ENCODE results near the gene EOLA1. TPM values are rescaled to one million over a fixed set of nuclear protein-coding genes. Genes with fewer than 3 reads are reported as not detected.
"Not testable (repeated sequence)": the region's sequence is repeated elsewhere in the genome, so short reads cannot be mapped to it uniquely, and the experiment has no call there.

EOLA1 gene
- total RNA-seq: 25.2 and 28.9 TPM in 2 replicates

- Mint-ChIP-seq H3K27ac (peak within 1 kb of the TSS; percentile 100), H3K4me3 (ENCODE audit: low read depth) (peak within 1 kb of the TSS; percentile 99), H3K9me3 (no peaks in the 10 kb centered on the region), H3K27me3 (ENCODE audit: low read depth) (no peaks in the 10 kb centered on the region), H3K4me1 (ENCODE audit: low read depth) (peaks cover 4% of the 10 kb centered on the region), H3K36me3 (ENCODE audit: low read depth) (peaks cover 7% of the 10 kb centered on the region)
- peak; percentile 74 for DNase-seq (ENCODE audit: low spot score)
- intact Hi-C loops (cut with micrococcal nuclease): loop anchor here (10.0 kb wide), 2 partner anchors 74 to 1154 kb away; partner anchors contain the start of gene MTMR1
Observed at GRCh38 chrX:149540621-149541520, at the start of gene EOLA1. EOLA1 (plus strand) TSS chrX:149541012; CDS start chrX:149545631, 4,619 bp downstream.

- Mint-ChIP-seq H3K4me1 (ENCODE audit: low read depth) (peaks cover 7% of the 10 kb centered on the region), H3K9me3 (no peaks in the 10 kb centered on the region), H3K36me3 (ENCODE audit: low read depth) (peaks cover 27% of the 10 kb centered on the region), H3K4me3 (ENCODE audit: low read depth) (no peak overlapping the region), H3K27ac (no peak overlapping the region), H3K27me3 (ENCODE audit: low read depth) (no peaks in the 10 kb centered on the region)
- intact Hi-C loops (cut with micrococcal nuclease): no loop called here
- DNase-seq (ENCODE audit: low spot score): no peak
Observed at GRCh38 chrX:149491812-149492211, 49.0 kb upstream of the EOLA1 start.

GRCh38 chrX:149493567-149494562, 46.9 kb upstream of the EOLA1 start:
- no peaks in the 10 kb centered on the region for H3K4me1 Mint-ChIP-seq (ENCODE audit: low read depth)
- intact Hi-C loops (cut with micrococcal nuclease): no loop called here
- H3K4me3 Mint-ChIP-seq (ENCODE audit: low read depth): no peak overlapping the region
- no peak overlapping the region for H3K27ac Mint-ChIP-seq
- H3K9me3 Mint-ChIP-seq: no peaks in the 10 kb centered on the region
- peaks cover 32% of the 10 kb centered on the region for H3K36me3 Mint-ChIP-seq (ENCODE audit: low read depth)
- no peak for DNase-seq (ENCODE audit: low spot score)
- no peaks in the 10 kb centered on the region for H3K27me3 Mint-ChIP-seq (ENCODE audit: low read depth)

GRCh38 chrX:149494844-149495565, 45.8 kb upstream of the EOLA1 start:
- H3K4me3 Mint-ChIP-seq (ENCODE audit: low read depth): no peak overlapping the region
- no peak for DNase-seq (ENCODE audit: low spot score)
- H3K27ac Mint-ChIP-seq: no peak overlapping the region
- no peaks in the 10 kb centered on the region for H3K27me3 Mint-ChIP-seq (ENCODE audit: low read depth)
- peaks cover 3% of the 10 kb centered on the region for H3K4me1 Mint-ChIP-seq (ENCODE audit: low read depth)
- H3K9me3 Mint-ChIP-seq: no peaks in the 10 kb centered on the region
- intact Hi-C loops (cut with micrococcal nuclease): no loop called here
- peaks cover 31% of the 10 kb centered on the region for H3K36me3 Mint-ChIP-seq (ENCODE audit: low read depth)

GRCh38 chrX:149495573-149496071, 45.2 kb upstream of the EOLA1 start:
- Mint-ChIP-seq H3K4me3 (ENCODE audit: low read depth) (no peak overlapping the region), H3K4me1 (ENCODE audit: low read depth) (peaks cover 9% of the 10 kb centered on the region), H3K36me3 (ENCODE audit: low read depth) (peaks cover 31% of the 10 kb centered on the region), H3K27me3 (ENCODE audit: low read depth) (no peaks in the 10 kb centered on the region), H3K9me3 (no peaks in the 10 kb centered on the region), H3K27ac (no peak overlapping the region)
- intact Hi-C loops (cut with micrococcal nuclease): no loop called here
- DNase-seq (ENCODE audit: low spot score): no peak

GRCh38 chrX:149497054-149497453, 43.8 kb upstream of the EOLA1 start:
- no peak overlapping the region for H3K4me3 Mint-ChIP-seq (ENCODE audit: low read depth)
- no peak for DNase-seq (ENCODE audit: low spot score)
- no peaks in the 10 kb centered on the region for H3K9me3 Mint-ChIP-seq
- peaks cover 36% of the 10 kb centered on the region for H3K36me3 Mint-ChIP-seq (ENCODE audit: low read depth)
- intact Hi-C loops (cut with micrococcal nuclease): no loop called here
- no peaks in the 10 kb centered on the region for H3K27me3 Mint-ChIP-seq (ENCODE audit: low read depth)
- H3K27ac Mint-ChIP-seq: no peak overlapping the region
- H3K4me1 Mint-ChIP-seq (ENCODE audit: low read depth): peaks cover 16% of the 10 kb centered on the region

GRCh38 chrX:149497626-149498025, 43.2 kb upstream of the EOLA1 start:
- H3K4me3 Mint-ChIP-seq (ENCODE audit: low read depth): no peak overlapping the region
- no peaks in the 10 kb centered on the region for H3K27me3 Mint-ChIP-seq (ENCODE audit: low read depth)
- no peak for DNase-seq (ENCODE audit: low spot score)
- H3K9me3 Mint-ChIP-seq: no peaks in the 10 kb centered on the region
- no peak overlapping the region for H3K27ac Mint-ChIP-seq
- peaks cover 36% of the 10 kb centered on the region for H3K36me3 Mint-ChIP-seq (ENCODE audit: low read depth)
- H3K4me1 Mint-ChIP-seq (ENCODE audit: low read depth): peaks cover 21% of the 10 kb centered on the region
- intact Hi-C loops (cut with micrococcal nuclease): no loop called here

GRCh38 chrX:149498767-149499166, 42.0 kb upstream of the EOLA1 start:
- H3K27ac Mint-ChIP-seq: no peak overlapping the region
- H3K27me3 Mint-ChIP-seq (ENCODE audit: low read depth): no peaks in the 10 kb centered on the region
- H3K4me3 Mint-ChIP-seq (ENCODE audit: low read depth): no peak overlapping the region
- H3K36me3 Mint-ChIP-seq (ENCODE audit: low read depth): peaks cover 36% of the 10 kb centered on the region
- DNase-seq (ENCODE audit: low spot score): no peak
- intact Hi-C loops (cut with micrococcal nuclease): no loop called here
- H3K4me1 Mint-ChIP-seq (ENCODE audit: low read depth): peaks cover 24% of the 10 kb centered on the region
- no peaks in the 10 kb centered on the region for H3K9me3 Mint-ChIP-seq

GRCh38 chrX:149499766-149500165, 41.0 kb upstream of the EOLA1 start:
- intact Hi-C loops (cut with micrococcal nuclease): loop anchor here (10.0 kb wide), 2 partner anchors 865 to 1585 kb away; partner anchors contain the start of genes FMR1 and MAMLD1
- Mint-ChIP-seq H3K4me3 (ENCODE audit: low read depth) (no peak overlapping the region), H3K27ac (no peak overlapping the region), H3K36me3 (ENCODE audit: low read depth) (peaks cover 36% of the 10 kb centered on the region), H3K9me3 (no peaks in the 10 kb centered on the region), H3K4me1 (ENCODE audit: low read depth) (peaks cover 29% of the 10 kb centered on the region), H3K27me3 (ENCODE audit: low read depth) (no peaks in the 10 kb centered on the region)
- DNase-seq (ENCODE audit: low spot score): no peak

- peaks cover 24% of the 10 kb centered on the region for H3K36me3 Mint-ChIP-seq (ENCODE audit: low read depth)
- not testable (repeated sequence) for DNase-seq (ENCODE audit: low spot score); H3K27me3 Mint-ChIP-seq (ENCODE audit: low read depth); H3K9me3 Mint-ChIP-seq; H3K27ac Mint-ChIP-seq; H3K4me3 Mint-ChIP-seq (ENCODE audit: low read depth)
- H3K4me1 Mint-ChIP-seq (ENCODE audit: low read depth): peaks cover 34% of the 10 kb centered on the region
- intact Hi-C loops (cut with micrococcal nuclease): loop anchor here (10.0 kb wide), 2 partner anchors 862 to 1588 kb away; partner anchors contain the start of genes FMR1 and MAMLD1
Observed at GRCh38 chrX:149502923-149503322, 37.9 kb upstream of the EOLA1 start.

GRCh38 chrX:149503446-149503845, 37.4 kb upstream of the EOLA1 start:
- peak overlapping the region; percentile 94 for H3K4me3 Mint-ChIP-seq (ENCODE audit: low read depth)
- DNase-seq (ENCODE audit: low spot score): peak; percentile 69
- not testable (repeated sequence) for H3K9me3 Mint-ChIP-seq; H3K27me3 Mint-ChIP-seq (ENCODE audit: low read depth)
- H3K36me3 Mint-ChIP-seq (ENCODE audit: low read depth): peaks cover 19% of the 10 kb centered on the region
- H3K27ac Mint-ChIP-seq: peak overlapping the region; percentile 33
- H3K4me1 Mint-ChIP-seq (ENCODE audit: low read depth): peaks cover 34% of the 10 kb centered on the region
- intact Hi-C loops (cut with micrococcal nuclease): loop anchor here (10.0 kb wide), 2 partner anchors 861 to 1589 kb away; partner anchors contain the start of genes FMR1 and MAMLD1

All from activated T-helper 2 cell treated with anti-CD3 and anti-CD28 coated beads, Interferon-gamma antibody, Interleukin-2, Interleukin-4, amounts not matched to agents 10 μg/mL and 5 μg/mL and 100 μg/mL, durations not matched to agents 14 hours and 24 hours and 36 hours (primary cell).